WTC11 (cell line): ENCODE measurements around the gene BCAS3.

Experiments used
- AFF4 ChIP-seq: sonication (generic); formaldehyde crosslinking; IDR thresholded peaks from 2 replicates; pipeline ENCODE4 v1.8.1; 2023; ENCODE audit warnings: mild to moderate bottlenecking, missing genetic modification reagents, borderline replicate concordance
- CREM ChIP-seq: sonication (generic); formaldehyde crosslinking; IDR thresholded peaks from 2 replicates; pipeline ENCODE4 v1.8.1; 2022; ENCODE audit warnings: mild to moderate bottlenecking, missing genetic modification reagents, moderate library complexity
- CTCF ChIP-seq: fragments of 200-600 bp; IDR thresholded peaks from 2 replicates; pipeline ENCODE4 v1.8.0; 2022; ENCODE audit warnings: antibody characterized with exemption
- NR3C1 ChIP-seq: sonication (generic); formaldehyde crosslinking; conservative IDR thresholded peaks from 2 replicates; pipeline ENCODE4 v1.8.1; 2023; ENCODE audit warnings: low read depth, mild to moderate bottlenecking, missing genetic modification reagents
- TEAD1 ChIP-seq: sonication (generic); formaldehyde crosslinking; IDR thresholded peaks from 2 replicates; pipeline ENCODE4 v1.8.0; 2022; ENCODE audit warnings: mild to moderate bottlenecking, missing genetic modification reagents
- ZBTB43 ChIP-seq: sonication (generic); formaldehyde crosslinking; IDR thresholded peaks from 2 replicates; pipeline ENCODE4 v1.8.1; 2023; ENCODE audit warnings: mild to moderate bottlenecking, missing genetic modification reagents
- ZNF671 ChIP-seq: fragments of 250-450 bp; sonication (Bioruptor Pico); IDR thresholded peaks from 2 replicates; pipeline ENCODE4 v1.8.0; 2021; ENCODE audit warnings: mild to moderate bottlenecking
- TF ChIP-seq, protein P1 (sequence below): sonication (generic); formaldehyde crosslinking; IDR thresholded peaks from 2 replicates; pipeline ENCODE4 v1.8.0; 2023; ENCODE audit warnings: missing genetic modification reagents
- TF ChIP-seq, protein P2 (sequence below): sonication (generic); formaldehyde crosslinking; IDR thresholded peaks from 2 replicates; pipeline ENCODE4 v1.8.0; 2022; ENCODE audit warnings: mild to moderate bottlenecking, missing genetic modification reagents

GRCh38 chr17:61340431-61341209 lies 663.0 kb downstream of the BCAS3 start:
- no peak for TF ChIP-seq CTCF
- TF ChIP-seq ZBTB43, result no peak
- no peak for TF ChIP-seq CREM (CRISPR knock-in tag)
- TF ChIP-seq, protein P1, sequence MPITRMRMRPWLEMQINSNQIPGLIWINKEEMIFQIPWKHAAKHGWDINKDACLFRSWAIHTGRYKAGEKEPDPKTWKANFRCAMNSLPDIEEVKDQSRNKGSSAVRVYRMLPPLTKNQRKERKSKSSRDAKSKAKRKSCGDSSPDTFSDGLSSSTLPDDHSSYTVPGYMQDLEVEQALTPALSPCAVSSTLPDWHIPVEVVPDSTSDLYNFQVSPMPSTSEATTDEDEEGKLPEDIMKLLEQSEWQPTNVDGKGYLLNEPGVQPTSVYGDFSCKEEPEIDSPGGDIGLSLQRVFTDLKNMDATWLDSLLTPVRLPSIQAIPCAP (CRISPR knock-in tag), result no peak
- no peak for TF ChIP-seq ZNF671 (CRISPR knock-in tag)
- TF ChIP-seq AFF4 (CRISPR knock-in tag), result no peak
- TF ChIP-seq, protein P2, sequence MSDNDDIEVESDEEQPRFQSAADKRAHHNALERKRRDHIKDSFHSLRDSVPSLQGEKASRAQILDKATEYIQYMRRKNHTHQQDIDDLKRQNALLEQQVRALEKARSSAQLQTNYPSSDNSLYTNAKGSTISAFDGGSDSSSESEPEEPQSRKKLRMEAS (CRISPR knock-in tag), result no peak
- TF ChIP-seq NR3C1 (CRISPR knock-in tag), result no peak
- no peak for TF ChIP-seq TEAD1
